ENCODE results near the gene RANBP1. TPM values are rescaled to one million over a fixed set of nuclear protein-coding genes. Genes with fewer than 3 reads are reported as not detected.

Gene RANBP1
- total and polyA plus RNA-seq, 9 of the 15 experiments (the other 6 are each of a cell fraction or from before 2014, with no cell fraction given), result 162 to 2,891 (median 1,289) TPM

- TF ChIP-seq ZNF407 (IDR thresholded peaks at IDR 0.05; ENCODE audit: low read depth), result no peak
- TF ChIP-seq ADNP (tag; IDR thresholded peaks at IDR 0.05), result no peak
- TF ChIP-seq ZNF318 (IDR thresholded peaks at IDR 0.05; ENCODE audit: borderline replicate concordance in 1 of 2, low read depth in 1 of 2), result no peak
- TF ChIP-seq HMGN3 (IDR thresholded peaks at IDR 0.05; ENCODE audit: borderline replicate concordance, extremely low read depth, insufficient read length, low read depth, low read length), result no peak
- no peak for TF ChIP-seq ZNF512 (tag; IDR thresholded peaks at IDR 0.05)
These were observed 36.0 kb upstream of the RANBP1 start, which contains the start of gene DGCR8 (continued) for GRCh38 chr22:20079745-20080444.

Measured in K562 (cell line).